ENCODE data around the gene PODXL. TPM values are rescaled to one million over a fixed set of nuclear protein-coding genes. Genes with fewer than 3 reads are reported as not detected.

PODXL gene
- total RNA-seq, 1 experiment from 2014 or later = 727 TPM

- no peak overlapping the region for H2BK5ac ChIP-seq (ENCODE audit: insufficient read length, low read length)
- no peak overlapping the region for H2BK12ac ChIP-seq (ENCODE audit: insufficient read length, low read depth, low read length)
- no peak overlapping the region for H4K91ac ChIP-seq (ENCODE audit: insufficient read length, low read depth, low read length)
- H3K9ac ChIP-seq (ENCODE audit: extremely low read depth, insufficient read length, low read length) = no peak overlapping the region
- H3T11ph ChIP-seq (ENCODE audit: low read length) = no peak overlapping the region
- H3K9me3 Mint-ChIP-seq = no peaks in the 10 kb centered on the region
- H2AK5ac ChIP-seq (ENCODE audit: insufficient read length, low read length) = no peak overlapping the region
- no peaks in the 10 kb centered on the region for H3K79me1 ChIP-seq (ENCODE audit: insufficient read depth, low read depth, low read length, poor library complexity, severe bottlenecking)
- H3K27me3 ChIP-seq (ENCODE audit: insufficient read depth, low read length) = no peaks in the 10 kb centered on the region
- no peak for TF ChIP-seq CTCF (conservative IDR thresholded peaks at IDR 0.05)
- no peak for DNase-seq
- H3K27ac Mint-ChIP-seq = no peak overlapping the region
- no peak overlapping the region for H3K56ac ChIP-seq (ENCODE audit: insufficient read length, low read depth, low read length)
- H3K9me3 ChIP-seq (ENCODE audit: control insufficient read depth, low read depth, low read length) = no peaks in the 10 kb centered on the region
- no peaks in the 10 kb centered on the region for H3K79me2 ChIP-seq (ENCODE audit: insufficient read depth, low read length)
- no peaks in the 10 kb centered on the region; the same call in 1 of the 2 replicates for H3K27me3 Mint-ChIP-seq (ENCODE audit: low read depth)
- H3K4ac ChIP-seq (ENCODE audit: low read depth, low read length) = no peak overlapping the region
- no peak overlapping the region for H3K14ac ChIP-seq (ENCODE audit: insufficient read depth, low read length)
- no peaks in the 10 kb centered on the region for H4K20me1 ChIP-seq (ENCODE audit: control insufficient read depth, insufficient read depth, insufficient read length)
- H3K23ac ChIP-seq (ENCODE audit: insufficient read length, low read depth, low read length) = no peak overlapping the region
- H2BK20ac ChIP-seq (ENCODE audit: low read depth, low read length, poor library complexity, severe bottlenecking) = no peak overlapping the region
- H4K5ac ChIP-seq (ENCODE audit: insufficient read length, low read depth, low read length) = no peak overlapping the region
- no CpG with 5 or more reads among the region's 1 CpG for WGBS (ENCODE audit: extremely low coverage, insufficient read length, low lambda C conversion rate)
- H2AFZ ChIP-seq (ENCODE audit: low read length) = no peak overlapping the region
- no peaks in the 10 kb centered on the region; a peak in 2 of 7 replicates for H3K36me3 Mint-ChIP-seq (ENCODE audit: insufficient read depth in 1 of 3, low read depth in 3 of 3)
- H3K4me2 ChIP-seq (ENCODE audit: insufficient read depth, insufficient read length, low read length) = no peak overlapping the region
- H3K4me1 ChIP-seq (ENCODE audit: insufficient read depth, low read length) = no peaks in the 10 kb centered on the region
- H3K4me1 Mint-ChIP-seq = 0 out of 4 replicates have a peak, but pooled peaks cover 0 to 2% of the 10 kb centered on the region in 2 experiments
- H3K4me3 Mint-ChIP-seq = no peak overlapping the region
- H3K18ac ChIP-seq (ENCODE audit: insufficient read length, low read depth, low read length) = no peak overlapping the region
- no peak overlapping the region for H4K8ac ChIP-seq (replicated peaks; ENCODE audit: insufficient read length, low read depth, low read length)
- no peaks in the 10 kb centered on the region for H3K23me2 ChIP-seq (ENCODE audit: insufficient read length, low read depth, low read length, poor library complexity, severe bottlenecking)
- no peak overlapping the region for H2BK15ac ChIP-seq (ENCODE audit: low read depth, low read length)
- no peak overlapping the region for H3K27ac ChIP-seq (ENCODE audit: insufficient read length, low read depth, low read length)
- no peak overlapping the region for H2BK120ac ChIP-seq (ENCODE audit: low read depth, low read length, poor library complexity, severe bottlenecking)
Measured at GRCh38 chr7:131489196-131489595, 67.2 kb downstream of the PODXL start.
